Measurements from ENCODE around the gene TPX2.
A peak's percentile ranks its signal among the peaks of the same experiment; 100 is the strongest.
"Not testable (repeated sequence)": the region's sequence is repeated elsewhere in the genome, so short reads cannot be mapped to it uniquely, and the experiment has no call there.

The TPX2 gene

GRCh38 chr20:31764641-31765305 is 25.7 kb downstream of the TPX2 start:
- peak; percentile 26 for DNase-seq

- no peak for DNase-seq
These were observed 28.7 kb downstream of the TPX2 start for GRCh38 chr20:31767805-31768204.

- DNase-seq: no peak
These were observed 30.6 kb downstream of the TPX2 start for GRCh38 chr20:31769681-31770080.

GRCh38 chr20:31770243-31770642 is 31.2 kb downstream of the TPX2 start:
- no peak for DNase-seq

GRCh38 chr20:31774408-31774807 is 35.3 kb downstream of the TPX2 start:
- DNase-seq: no peak

- no peak for DNase-seq
These were observed 41.7 kb downstream of the TPX2 start for GRCh38 chr20:31780839-31781238.

GRCh38 chr20:31781945-31782344 is 42.9 kb downstream of the TPX2 start:
- no peak for DNase-seq

GRCh38 chr20:31784354-31785044 is 45.4 kb downstream of the TPX2 start:
- no peak for DNase-seq

GRCh38 chr20:31785089-31785488 is 46.0 kb downstream of the TPX2 start:
- DNase-seq: no peak

GRCh38 chr20:31788578-31788977 is 49.5 kb downstream of the TPX2 start:
- DNase-seq: no peak

GRCh38 chr20:31790401-31790800 is 51.3 kb downstream of the TPX2 start:
- DNase-seq: peak; percentile 39

GRCh38 chr20:31797364-31797763 is 58.3 kb downstream of the TPX2 start:
- no peak for DNase-seq

GRCh38 chr20:31801508-31801907 is 62.4 kb downstream of the TPX2 start:
- DNase-seq: no peak

- no peak for DNase-seq
These were observed 64.6 kb downstream of the TPX2 start for GRCh38 chr20:31803552-31804291.

GRCh38 chr20:31806564-31807355 is 67.7 kb downstream of the TPX2 start:
- DNase-seq: no peak

GRCh38 chr20:31808481-31808880 is 69.4 kb downstream of the TPX2 start:
- DNase-seq: no peak

- DNase-seq: no peak
These were observed 70.6 kb downstream of the TPX2 start for GRCh38 chr20:31809661-31810060.

- no peak for DNase-seq
These were observed 72.1 kb downstream of the TPX2 start for GRCh38 chr20:31811198-31811597.

GRCh38 chr20:31811796-31812728 is 73.0 kb downstream of the TPX2 start:
- DNase-seq: peak; percentile 49

GRCh38 chr20:31813611-31814010 is 74.5 kb downstream of the TPX2 start:
- DNase-seq: no peak

GRCh38 chr20:31814142-31814541 is 75.1 kb downstream of the TPX2 start:
- not testable (repeated sequence) for DNase-seq

All from fibroblast of skin of right quadriceps (primary cell).